GM12878 (cell line): ENCODE results near the gene CSMD2.

ENCODE experiments used
- ATF3 ChIP-seq: IDR thresholded peaks from 2 replicates; pipeline ENCODE4 v1.6.1; 2011; ENCODE audit warnings: low read depth, mild to moderate bottlenecking, low read length, moderate library complexity, borderline replicate concordance; ENCODE audit errors: extremely low read depth
- CBX3 ChIP-seq: fragments of 200-600 bp; sonication (generic); IDR thresholded peaks from 2 replicates; pipeline ENCODE4 v1.6.1; 2016; ENCODE audit warnings: low read depth, borderline replicate concordance
- IKZF1 ChIP-seq: fragments of 450-650 bp; conservative IDR thresholded peaks from 2 replicates; pipeline ENCODE4 v1.6.1; 2017; ENCODE audit warnings: antibody characterized with exemption, mild to moderate bottlenecking
- POLR2A ChIP-seq: IDR thresholded peaks from 2 replicates; pipeline ENCODE4 v1.6.1; 2011; ENCODE audit warnings: low read depth, mild to moderate bottlenecking, low read length
- USF2 ChIP-seq: IDR thresholded peaks from 2 replicates; pipeline ENCODE4 v1.6.1; 2011; ENCODE audit warnings: low read depth, low read length, improper control_type of control experiment, borderline replicate concordance
- TF ChIP-seq, protein P1 (sequence below), 3 experiments: IDR thresholded peaks in 2 of 3; conservative IDR thresholded peaks in 1 of 3; 2 replicates each; pipeline ENCODE4 v1.5.1; 2011; ENCODE audit warnings: low read depth in 3 of 3, low read length in 3 of 3, mild to moderate bottlenecking in 3 of 3, control low read depth in 2 of 3, moderate library complexity in 2 of 3, inconsistent platforms in 1 of 3, mixed read lengths in 1 of 3; ENCODE audit not compliant: control insufficient read depth in 2 of 3, insufficient read depth in 1 of 3; ENCODE audit errors: extremely low read depth in 1 of 3

DNA sequence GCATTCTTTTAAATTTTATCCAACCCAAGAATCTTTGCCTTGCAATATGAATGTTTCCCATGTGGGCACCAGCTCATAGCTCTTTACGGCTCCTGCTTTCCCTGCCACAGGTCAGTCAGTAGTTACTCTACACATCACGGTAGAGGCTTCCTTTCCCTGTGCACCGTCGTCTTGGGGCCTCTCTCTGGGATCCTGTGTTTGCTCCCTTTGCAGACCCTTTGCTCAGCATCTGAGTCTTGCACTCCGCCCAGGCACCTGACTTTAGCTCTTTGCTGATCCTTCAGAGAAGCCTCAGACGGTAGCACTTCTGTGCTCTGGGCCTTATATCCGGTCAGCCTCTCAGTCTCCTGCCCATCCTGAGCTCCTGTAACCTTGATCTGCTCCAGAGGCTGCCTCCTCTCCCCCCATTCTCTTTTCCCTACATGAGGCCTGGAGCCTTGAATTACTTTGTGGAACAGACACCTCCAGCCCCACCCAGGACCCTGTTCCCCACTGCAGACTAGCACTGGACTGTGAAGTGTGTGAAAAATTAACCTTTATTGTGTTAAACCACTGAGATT is 484.7 kb downstream of the CSMD2 start:
- TF ChIP-seq POLR2A (no peak), IKZF1 (no peak), CBX3 (no peak), USF2 (no peak), ATF3 (no peak)
- TF ChIP-seq, protein P1, sequence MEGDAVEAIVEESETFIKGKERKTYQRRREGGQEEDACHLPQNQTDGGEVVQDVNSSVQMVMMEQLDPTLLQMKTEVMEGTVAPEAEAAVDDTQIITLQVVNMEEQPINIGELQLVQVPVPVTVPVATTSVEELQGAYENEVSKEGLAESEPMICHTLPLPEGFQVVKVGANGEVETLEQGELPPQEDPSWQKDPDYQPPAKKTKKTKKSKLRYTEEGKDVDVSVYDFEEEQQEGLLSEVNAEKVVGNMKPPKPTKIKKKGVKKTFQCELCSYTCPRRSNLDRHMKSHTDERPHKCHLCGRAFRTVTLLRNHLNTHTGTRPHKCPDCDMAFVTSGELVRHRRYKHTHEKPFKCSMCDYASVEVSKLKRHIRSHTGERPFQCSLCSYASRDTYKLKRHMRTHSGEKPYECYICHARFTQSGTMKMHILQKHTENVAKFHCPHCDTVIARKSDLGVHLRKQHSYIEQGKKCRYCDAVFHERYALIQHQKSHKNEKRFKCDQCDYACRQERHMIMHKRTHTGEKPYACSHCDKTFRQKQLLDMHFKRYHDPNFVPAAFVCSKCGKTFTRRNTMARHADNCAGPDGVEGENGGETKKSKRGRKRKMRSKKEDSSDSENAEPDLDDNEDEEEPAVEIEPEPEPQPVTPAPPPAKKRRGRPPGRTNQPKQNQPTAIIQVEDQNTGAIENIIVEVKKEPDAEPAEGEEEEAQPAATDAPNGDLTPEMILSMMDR (IDR thresholded peaks at IDR 0.05 in 2 of 3, conservative IDR thresholded peaks at IDR 0.05 in 1 of 3; ENCODE audit: control insufficient read depth in 2 of 3, extremely low read depth in 1 of 3, insufficient read depth in 1 of 3, low read depth in 3 of 3, low read length in 3 of 3): no peak
